Neural cell (in vitro differentiated cells): ENCODE data around the gene FXYD2. TPM values are rescaled to one million over a fixed set of nuclear protein-coding genes. Genes with fewer than 3 reads are reported as not detected.

Experiments
- H2AFZ ChIP-seq: fragments of 200-600, 300-800 bp; sonication (generic), shearing (Covaris generic); 2 replicates; pipeline ENCODE4 v1.6.0; 2014; ENCODE audit warnings: low read depth, mild to moderate bottlenecking, antibody characterized with exemption, low read length, moderate library complexity
- H3F3A ChIP-seq: fragments of 200-600 bp; shearing (Covaris generic); 2 replicates; pipeline ENCODE4 v1.6.1; 2016; ENCODE audit warnings: mild to moderate bottlenecking, moderate library complexity, mixed read lengths, antibody characterized with exemption, low read length; ENCODE audit not compliant: insufficient read depth, poor library complexity, severe bottlenecking
- H3K27ac ChIP-seq: fragments of 200-600, 300-800 bp; sonication (generic), shearing (Covaris generic); 2 replicates; pipeline ENCODE4 v1.5.1; 2014; ENCODE audit warnings: mild to moderate bottlenecking, low read length, moderate library complexity
- H3K27me3 ChIP-seq: fragments of 300-800, 200-600 bp; sonication (generic), shearing (Covaris generic); 2 replicates; pipeline ENCODE4 v1.6.0; 2014; ENCODE audit warnings: mild to moderate bottlenecking, low read depth, low read length, moderate library complexity; ENCODE audit not compliant: insufficient read depth
- H3K36me3 ChIP-seq: fragments of 300-800, 200-600 bp; sonication (generic), shearing (Covaris generic); 2 replicates; pipeline ENCODE4 v1.5.1; 2014; ENCODE audit warnings: mild to moderate bottlenecking, antibody characterized with exemption, low read length, moderate library complexity; ENCODE audit not compliant: insufficient read depth
- H3K4me2 ChIP-seq: fragments of 300-800, 200-600 bp; sonication (generic), shearing (Covaris generic); 2 replicates; pipeline ENCODE4 v1.6.0; 2014; ENCODE audit warnings: mild to moderate bottlenecking, low read length
- H3K4me3 ChIP-seq: fragments of 300-800, 200-600 bp; sonication (generic), shearing (Covaris generic); 2 replicates; pipeline ENCODE4 v1.5.1; 2014; ENCODE audit warnings: mild to moderate bottlenecking, low read length, moderate library complexity
- H3K79me2 ChIP-seq: fragments of 200-600 bp; shearing (Covaris generic); replicated peaks from 2 replicates; pipeline ENCODE4 v1.6.0; 2014; ENCODE audit warnings: mild to moderate bottlenecking, low read length, moderate library complexity; ENCODE audit not compliant: insufficient read depth
- H3K9ac ChIP-seq: fragments of 300-800, 200-600 bp; sonication (generic), shearing (Covaris generic); 2 replicates; pipeline ENCODE4 v1.6.1; 2016; ENCODE audit warnings: mild to moderate bottlenecking, low read length, mixed read lengths
- H3K9me2 ChIP-seq: fragments of 200-600 bp; shearing (Covaris generic); 2 replicates; pipeline ENCODE4 v1.6.1; 2016; ENCODE audit warnings: mild to moderate bottlenecking, low read length, mixed read lengths; ENCODE audit not compliant: insufficient read depth
- H3K9me3 ChIP-seq: fragments of 200-600, 300-800 bp; sonication (generic), shearing (Covaris generic); 2 replicates; pipeline ENCODE4 v1.6.1; 2016; ENCODE audit warnings: mild to moderate bottlenecking, mixed run types, low read length, moderate library complexity, mixed read lengths
- H4K20me1 ChIP-seq: fragments of 200-600 bp; shearing (Covaris generic); 2 replicates; pipeline ENCODE4 v1.6.1; 2016; ENCODE audit warnings: mild to moderate bottlenecking, mixed run types; ENCODE audit not compliant: insufficient read depth
- CTCF ChIP-seq: fragments of 450-650 bp; IDR thresholded peaks from 2 replicates; pipeline ENCODE4 v1.5.1; 2014; ENCODE audit warnings: antibody characterized with exemption, mild to moderate bottlenecking, moderate library complexity; ENCODE audit not compliant: poor library complexity, severe bottlenecking
- EP300 ChIP-seq: fragments of 450-650 bp; conservative IDR thresholded peaks from 2 replicates; pipeline ENCODE4 v1.6.1; 2014; ENCODE audit warnings: antibody characterized with exemption, mild to moderate bottlenecking, moderate library complexity; ENCODE audit not compliant: poor library complexity, severe bottlenecking
- EZH2 ChIP-seq: fragments of 200-600, 300-800 bp; shearing (Covaris generic), sonication (generic); IDR thresholded peaks from 2 replicates; pipeline ENCODE4 v1.6.1; 2014; ENCODE audit warnings: antibody characterized with exemption, low read length, borderline replicate concordance, mild to moderate bottlenecking; ENCODE audit not compliant: insufficient read depth, poor library complexity, severe bottlenecking
- MXI1 ChIP-seq: fragments of 450-650 bp; conservative IDR thresholded peaks from 2 replicates; pipeline ENCODE4 v1.6.1; 2014; ENCODE audit warnings: antibody characterized with exemption, mild to moderate bottlenecking; ENCODE audit not compliant: poor library complexity, severe bottlenecking
- POLR2AphosphoS5 ChIP-seq: IDR thresholded peaks from 2 replicates; pipeline ENCODE4 v1.6.1; 2012
- RAD21 ChIP-seq: fragments of 450-650 bp; conservative IDR thresholded peaks from 2 replicates; pipeline ENCODE4 v1.6.1; 2014; ENCODE audit warnings: antibody characterized with exemption, mild to moderate bottlenecking, moderate library complexity
- REST ChIP-seq: IDR thresholded peaks from 2 replicates; pipeline ENCODE4 v1.6.1; 2012; ENCODE audit warnings: borderline replicate concordance
- SMC3 ChIP-seq: fragments of 450-650 bp; conservative IDR thresholded peaks from 2 replicates; pipeline ENCODE4 v1.6.1; 2014; ENCODE audit warnings: antibody characterized with exemption, mild to moderate bottlenecking, moderate library complexity; ENCODE audit not compliant: poor library complexity
- TAF1 ChIP-seq: IDR thresholded peaks from 2 replicates; pipeline ENCODE4 v1.6.1; 2012; ENCODE audit warnings: low read depth
- polyA plus RNA-seq: library from polyadenylated mRNA; depleted of rRNA; stranded (reverse); fragments of >200 nt; gene quantifications from 2 replicates; pipeline ENCODE4 v1.2.3, GENCODE V29; 2014

FXYD2 gene
- polyA plus RNA-seq, 1 donor from 2014 or later, result 4.8 TPM

- Histone ChIP-seq H3K79me2 (peaks cover 65% of the 10 kb centered on the region), H3K27ac (no peak overlapping the region), H2AFZ (no peak overlapping the region), H3K27me3 (no peaks in the 10 kb centered on the region), H4K20me1 (peaks cover 8% of the 10 kb centered on the region), H3K9me2 (no peaks in the 10 kb centered on the region), H3F3A (no peaks in the 10 kb centered on the region), H3K36me3 (no peaks in the 10 kb centered on the region), H3K9me3 (peaks cover 4% of the 10 kb centered on the region), H3K4me3 (no peak overlapping the region), H3K9ac (no peak overlapping the region), H3K4me2 (no peak overlapping the region)
- no peak for TF ChIP-seq REST
- no peak for TF ChIP-seq CTCF
- TF ChIP-seq POLR2AphosphoS5, result no peak
- TF ChIP-seq SMC3, result no peak
- TF ChIP-seq EP300, result no peak
- TF ChIP-seq TAF1, result no peak
- TF ChIP-seq EZH2, result no peak
- no peak for TF ChIP-seq MXI1
- TF ChIP-seq RAD21, result no peak
These were observed 31.5 kb upstream of the FXYD2 start for GRCh38 chr11:117855912-117856651.

GRCh38 chr11:117855186-117855845 is 30.8 kb upstream of the FXYD2 start:
- H3K4me3 ChIP-seq, result no peak overlapping the region
- no peaks in the 10 kb centered on the region for H3K9me2 ChIP-seq
- peaks cover 4% of the 10 kb centered on the region for H3K9me3 ChIP-seq
- H3F3A ChIP-seq, result no peaks in the 10 kb centered on the region
- no peak for TF ChIP-seq SMC3
- no peak overlapping the region for H3K9ac ChIP-seq
- no peaks in the 10 kb centered on the region for H3K27me3 ChIP-seq
- H4K20me1 ChIP-seq, result peaks cover 3% of the 10 kb centered on the region
- no peak overlapping the region for H2AFZ ChIP-seq
- H3K36me3 ChIP-seq, result no peaks in the 10 kb centered on the region
- H3K79me2 ChIP-seq, result peaks cover 59% of the 10 kb centered on the region
- H3K27ac ChIP-seq, result no peak overlapping the region
- no peak overlapping the region for H3K4me2 ChIP-seq
